Adrenal gland (tissue), 12 donors: ENCODE measurements around the gene HOXC9. TPM values are rescaled to one million over a fixed set of nuclear protein-coding genes. Genes with fewer than 3 reads are reported as not detected.

ENCODE experiments used
- DNase-seq, 7 donors: peaks; one replicate each; pipeline ENCODE4 v3.0.0-alpha.2; 2019 to 2020
- H3K27ac ChIP-seq, 5 donors: fragments of 200-600 bp; sonication (generic) in 4 of 5; 1 replicate in 3 of 5; 2 replicates in 2 of 5; pipeline versions ENCODE4 v1.5.1 to v1.8.0; 2016 to 2020; ENCODE audit warnings: mild to moderate bottlenecking in 1 of 5
- H3K27me3 ChIP-seq: fragments of 200-600 bp; 2 replicates; pipeline ENCODE4 v1.8.0; 2021
- H3K36me3 ChIP-seq, 2 donors: fragments of 200-600 bp; replicated peaks in 1 of 2; 1 replicate in 1 of 2; 2 replicates in 1 of 2; pipeline versions ENCODE4 v1.5.1 to v1.8.0; 2018 to 2022
- H3K4me1 ChIP-seq, 2 donors: fragments of 200-600 bp; replicated peaks in 1 of 2; 1 replicate in 1 of 2; 2 replicates in 1 of 2; pipeline versions ENCODE4 v1.5.1 to v1.8.0; 2018 to 2021
- H3K4me3 ChIP-seq, 4 donors: fragments of 200-600 bp; sonication (generic) in 3 of 4; one replicate each; pipeline ENCODE4 v1.5.1; 2016 to 2018
- H3K9me3 ChIP-seq, 3 donors: fragments of 200-600 bp; sonication (generic) in 1 of 3; replicated peaks in 1 of 3; 1 replicate in 2 of 3; 2 replicates in 1 of 3; pipeline versions ENCODE4 v1.5.1 to v1.8.0; 2016 to 2021
- POLR2A ChIP-seq, 2 donors: fragments of 450-650 bp; IDR thresholded peaks; one replicate each; pipeline ENCODE4 v1.6.1; 2017; ENCODE audit warnings: antibody characterized with exemption in 2 of 2, mild to moderate bottlenecking in 2 of 2, moderate library complexity in 1 of 2
- WGBS, 4 donors: extraction: QIAGEN DNeasy Blood & Tissue Kit in 2 of 4; methylation state at CpG; one replicate each; pipeline versions ENCODE4 v1.1.5 to v1.1.7; 2013 to 2017; 5-methylcytosine and 5-hydroxymethylcytosine counted together
- intact Hi-C, 2 donors: fragments of 100-400 bp; cut with DNase I; formaldehyde crosslinking; loops; one replicate each; pipeline versions ENCODE4 v1.14.1 to v1.15.0; 2022 to 2023
- polyA plus RNA-seq, 3 donors: library from polyadenylated mRNA; stranded (reverse); fragments of 200-250 nt in 2 of 3; fragments of 350-450 nt in 1 of 3; fragmentation: Illumina TruSeq in 1 of 3; extraction: RNeasy Lipid Tissue Mini Kit (QIAGEN cat#74804) in 1 of 3; gene quantifications; one replicate each; pipeline ENCODE4 v1.2.3, GENCODE V29; 2013 to 2014
- total RNA-seq, 9 donors: library from RNA; depleted of rRNA in 4 of 9; stranded (reverse); fragments of >200 nt in 4 of 9; fragments of 120-200 nt in 1 of 9; fragmentation: NEBNext Ultra II Directional in 1 of 9; extraction: Animal tissue kit (Norgen Biotek cat#: 25700) in 1 of 9; gene quantifications; one replicate each; pipeline versions ENCODE4 v1.1.0 to v1.2.4, GENCODE V29; 2013 to 2023
- TF ChIP-seq, protein P1 (sequence below), 6 experiments: fragments of 450-650 bp in 4 of 6; fragments of 200-600 bp in 2 of 6; sonication (generic) in 1 of 6; IDR thresholded peaks; 1 replicate in 5 of 6; 2 replicates in 1 of 6; pipeline versions ENCODE4 v1.5.1 to v1.8.0; 2016 to 2021; ENCODE audit warnings: antibody characterized with exemption in 6 of 6, mild to moderate bottlenecking in 2 of 6, moderate library complexity in 1 of 6
- donor health status: healthy with polysubstance abuse.
- donor health status: Bipolar disorder and iron deficiency.
- donor health status: DM: yes; HTN: yes; CAD: no.
- donor health status: DM: no; HTN: no; CAD: no.
- donor health status: DM: no; HTN: no; CAD: no.
- donor health status: DM: yes; HTN: yes; CAD: no.

Gene HOXC9
- total and polyA plus RNA-seq, 12 donors = 1.2 to 12.1 (median 3.0) TPM; not detected in 1

GRCh38 chr12:54005853-54006558 lies 6.0 kb downstream of the HOXC9 start:
- TF ChIP-seq, protein P1, sequence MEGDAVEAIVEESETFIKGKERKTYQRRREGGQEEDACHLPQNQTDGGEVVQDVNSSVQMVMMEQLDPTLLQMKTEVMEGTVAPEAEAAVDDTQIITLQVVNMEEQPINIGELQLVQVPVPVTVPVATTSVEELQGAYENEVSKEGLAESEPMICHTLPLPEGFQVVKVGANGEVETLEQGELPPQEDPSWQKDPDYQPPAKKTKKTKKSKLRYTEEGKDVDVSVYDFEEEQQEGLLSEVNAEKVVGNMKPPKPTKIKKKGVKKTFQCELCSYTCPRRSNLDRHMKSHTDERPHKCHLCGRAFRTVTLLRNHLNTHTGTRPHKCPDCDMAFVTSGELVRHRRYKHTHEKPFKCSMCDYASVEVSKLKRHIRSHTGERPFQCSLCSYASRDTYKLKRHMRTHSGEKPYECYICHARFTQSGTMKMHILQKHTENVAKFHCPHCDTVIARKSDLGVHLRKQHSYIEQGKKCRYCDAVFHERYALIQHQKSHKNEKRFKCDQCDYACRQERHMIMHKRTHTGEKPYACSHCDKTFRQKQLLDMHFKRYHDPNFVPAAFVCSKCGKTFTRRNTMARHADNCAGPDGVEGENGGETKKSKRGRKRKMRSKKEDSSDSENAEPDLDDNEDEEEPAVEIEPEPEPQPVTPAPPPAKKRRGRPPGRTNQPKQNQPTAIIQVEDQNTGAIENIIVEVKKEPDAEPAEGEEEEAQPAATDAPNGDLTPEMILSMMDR (IDR thresholded peaks at IDR 0.05) = peak; percentile 86 to 97 (median 96)
- no peak for TF ChIP-seq POLR2A (IDR thresholded peaks at IDR 0.05)
- intact Hi-C loops = loop anchor here (2.0 to 5.0 kb wide), 2 partner anchors 191 to 195 kb away; no protein-coding TSS in a partner anchor
- peak; percentile 72 to 96 (median 88) for DNase-seq
- Histone ChIP-seq H3K9me3 (no peaks in the 10 kb centered on the region), H3K27me3 (peaks cover 3% of the 10 kb centered on the region), H3K4me3 (peak overlapping the region in 1 of 4 donors; percentile 20), H3K36me3 (no peaks in the 10 kb centered on the region), H3K4me1 (peaks cover 3 to 8% of the 10 kb centered on the region in 2 donors), H3K27ac (peak overlapping the region in 3 of 5 donors; percentile 59 to 87 (median 75))
- 15 to 29% (median 18%) methylated on average over 27 to 39 of the region's 39 CpGs for WGBS, 4 donors

DNA sequence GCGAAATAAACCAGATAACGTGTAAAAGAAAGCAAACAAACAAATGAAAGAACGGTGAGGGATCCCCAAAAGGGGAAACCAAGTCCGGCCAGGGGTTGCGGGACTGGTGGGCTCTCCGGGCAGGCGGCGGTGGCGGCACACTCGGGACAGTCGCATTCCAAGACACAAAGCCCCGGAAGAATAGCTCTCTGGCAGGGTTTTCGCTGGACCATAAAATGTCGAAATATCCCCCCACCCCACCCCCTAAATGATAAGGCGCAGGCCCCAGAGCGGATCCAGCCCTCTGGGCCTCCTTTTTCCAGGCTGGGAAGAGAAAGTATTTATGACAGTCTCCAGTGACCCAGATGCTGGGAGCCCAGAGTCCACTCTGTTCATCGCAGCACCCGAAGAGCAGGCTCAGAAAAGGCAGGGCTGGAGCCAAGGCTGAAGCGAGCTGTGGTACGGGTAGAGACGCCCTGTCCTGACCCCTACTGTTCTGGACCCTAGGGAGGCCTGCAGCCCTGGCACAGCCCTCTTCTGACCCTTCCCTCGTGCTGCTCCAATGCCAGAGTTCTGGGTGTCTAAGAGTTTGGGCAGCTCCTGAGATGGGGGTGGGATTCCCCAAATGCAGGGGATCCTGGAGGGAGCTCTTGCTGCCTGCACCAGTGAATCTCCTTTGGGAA lies 6.7 kb downstream of the HOXC9 start:
- intact Hi-C loops = loop anchor here (2.0 to 5.0 kb wide), 2 partner anchors 191 to 194 kb away; no protein-coding TSS in a partner anchor
- peak overlapping the region in 3 of 5 donors; percentile 59 to 87 (median 75) for H3K27ac ChIP-seq
- peaks cover 3% of the 10 kb centered on the region for H3K27me3 ChIP-seq
- WGBS, 4 donors = 50 to 70% (median 55%) methylated on average over 20 to 22 of the region's 22 CpGs
- DNase-seq = peak in 1 of 7 donors; percentile 33
- peaks cover 3 to 8% of the 10 kb centered on the region in 2 donors for H3K4me1 ChIP-seq
- peak overlapping the region in 1 of 4 donors; percentile 20 for H3K4me3 ChIP-seq
- H3K9me3 ChIP-seq = no peaks in the 10 kb centered on the region
- no peaks in the 10 kb centered on the region for H3K36me3 ChIP-seq
- TF ChIP-seq, protein P1 (IDR thresholded peaks at IDR 0.05) = no peak
- TF ChIP-seq POLR2A (IDR thresholded peaks at IDR 0.05) = no peak

DNA sequence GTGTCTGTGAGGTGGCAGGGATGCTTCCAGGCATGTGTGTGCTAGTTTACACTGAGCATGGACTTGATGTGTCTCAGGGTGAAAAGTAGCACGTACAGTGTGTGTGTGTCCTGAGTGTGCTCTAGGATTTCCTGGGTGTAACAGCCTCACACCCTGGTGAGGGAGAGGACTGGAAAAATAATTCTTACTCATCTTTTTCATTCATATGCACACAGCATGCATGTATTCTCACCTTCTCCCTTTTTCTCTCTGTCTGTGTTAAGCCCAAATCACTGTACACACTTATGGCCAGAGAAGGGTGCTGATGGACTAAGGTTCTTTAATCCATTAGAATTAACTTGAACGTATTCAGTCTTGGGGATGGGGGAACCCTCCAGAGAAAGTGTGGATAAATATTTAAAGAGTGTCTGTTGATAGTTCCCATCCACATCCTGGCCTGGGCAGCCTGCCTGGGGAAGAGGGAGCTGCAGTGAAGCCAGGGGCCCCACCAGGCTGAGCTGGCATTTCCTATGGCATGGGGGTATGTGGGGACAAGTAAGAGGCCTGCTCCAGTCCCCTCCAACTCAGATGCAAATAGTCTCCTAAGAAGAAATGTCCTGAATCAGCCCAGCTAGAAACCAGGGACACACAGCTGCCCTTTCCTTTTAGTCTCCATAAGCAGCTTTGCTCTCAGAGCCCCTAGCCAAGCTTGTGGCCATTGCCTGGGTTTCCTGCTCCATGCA lies 7.7 kb downstream of the HOXC9 start:
- DNase-seq = no peak
- H3K27ac ChIP-seq = peak overlapping the region in 1 of 5 donors; percentile 87
- TF ChIP-seq, protein P1 (IDR thresholded peaks at IDR 0.05) = no peak
- no peak for TF ChIP-seq POLR2A (IDR thresholded peaks at IDR 0.05)
- no peaks in the 10 kb centered on the region for H3K9me3 ChIP-seq
- 63 to 77% (median 68%) methylated on average over 2 of the region's 2 CpGs for WGBS, 4 donors
- no peak overlapping the region for H3K4me3 ChIP-seq
- H3K36me3 ChIP-seq = no peaks in the 10 kb centered on the region
- intact Hi-C loops = loop anchor here (2.0 to 5.0 kb wide), 2 partner anchors 190 to 193 kb away; no protein-coding TSS in a partner anchor
- H3K4me1 ChIP-seq = peaks cover 3 to 8% of the 10 kb centered on the region in 2 donors
- H3K27me3 ChIP-seq = peaks cover 3% of the 10 kb centered on the region

DNA sequence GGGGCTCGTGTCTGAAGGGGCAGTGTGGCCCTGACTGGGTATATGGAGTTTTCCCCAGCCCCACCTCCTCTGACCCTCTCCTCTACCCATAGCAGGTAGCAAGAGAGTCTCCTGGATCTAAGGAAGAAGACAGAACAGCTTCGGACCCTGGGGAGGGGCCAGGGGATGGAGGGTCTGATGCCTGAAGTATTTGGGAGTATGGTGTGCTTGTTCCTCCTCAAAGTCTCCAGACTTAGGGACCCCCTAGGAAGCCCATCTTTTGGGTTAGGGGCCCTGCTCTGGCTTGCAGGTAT lies 8.2 kb downstream of the HOXC9 start:
- H3K36me3 ChIP-seq = no peaks in the 10 kb centered on the region
- H3K9me3 ChIP-seq = no peaks in the 10 kb centered on the region
- H3K27ac ChIP-seq = peak overlapping the region in 2 of 5 donors; percentile 34 to 87
- WGBS, 4 donors = 38 to 63% (median 52%) methylated on average over 1 to 2 of the region's 2 CpGs
- TF ChIP-seq POLR2A (IDR thresholded peaks at IDR 0.05) = no peak
- TF ChIP-seq, protein P1 (IDR thresholded peaks at IDR 0.05) = no peak
- DNase-seq = no peak
- peak overlapping the region in 1 of 4 donors; percentile 53 for H3K4me3 ChIP-seq
- intact Hi-C loops = loop anchor here in 1 of 2 donors (5.0 kb wide), 1 partner anchor 189 kb away; no protein-coding TSS in a partner anchor
- peaks cover 3% of the 10 kb centered on the region for H3K27me3 ChIP-seq
- peaks cover 3 to 8% of the 10 kb centered on the region in 2 donors for H3K4me1 ChIP-seq
